K562 (cell line): ENCODE data around the gene CACNA2D4. TPM values are rescaled to one million over a fixed set of nuclear protein-coding genes. Genes with fewer than 3 reads are reported as not detected.

Experiments used
- ATAC-seq: fragments of 200-7000 bp; cut with Tn5 transposase; 3 replicates; pipeline ENCODE4 v1.9.1; 2020; ENCODE audit warnings: moderate library complexity
- BruUV-seq: library from RNA; stranded (reverse); fragments of 400-500 nt; replicated peaks from 2 replicates; lab custom pipeline; 2021; lab: Mats Ljungman, UMichigan
- CTCF ChIA-PET: fragments of 300-600 bp; formaldehyde crosslinking; extraction: SDS; loops from one replicate; lab custom pipeline; 2021; ENCODE audit warnings: low intra/inter-chr PET ratio; lab: Yijun Ruan, JAX
- POLR2A ChIA-PET: fragments of 300-600, 350-650 bp; sonication (Branson Sonifier 250); formaldehyde crosslinking; extraction: SDS; loops from one replicate; lab custom pipeline; 2021; ENCODE audit warnings: antibody characterized with exemption, inconsistent platforms; lab: Yijun Ruan, JAX
- DNase-seq, 4 experiments: peaks; one replicate each; pipeline versions ENCODE4 v3.0.0 to v3.0.0-alpha.2; 2011 to 2018; ENCODE audit warnings: low spot score in 3 of 4, mixed read lengths in 3 of 4; ENCODE audit errors: extremely low read depth in 1 of 4
- FAIRE-seq: peaks from 2 replicates; lab custom pipeline; 2011; peaks lifted over from hg19 to GRCh38; lab: Jason Lieb, UNC
- H2AFZ ChIP-seq: 2 replicates; pipeline ENCODE4 v1.6.0; 2011; ENCODE audit warnings: low read depth, low read length, control low read depth, inconsistent platforms
- H3K27ac ChIP-seq: fragments of 200-600 bp; 3 replicates; pipeline ENCODE4 v1.8.0; 2011; ENCODE audit warnings: low read depth, mild to moderate bottlenecking, control low read depth, inconsistent platforms, low read length, moderate library complexity, mixed read lengths; ENCODE audit errors: extremely low read depth
- H3K27me3 ChIP-seq, 2 experiments: fragments of 300-600 bp in 1 of 2; 2 replicates in 1 of 2; 3 replicates in 1 of 2; pipeline versions ENCODE4 v1.6.0 to v1.8.0; 2011; ENCODE audit warnings: inconsistent platforms in 2 of 2, low read length in 2 of 2, mild to moderate bottlenecking in 1 of 2, mixed read lengths in 1 of 2, moderate library complexity in 1 of 2; ENCODE audit not compliant: control insufficient read depth in 2 of 2, insufficient read depth in 2 of 2
- H3K36me3 ChIP-seq: fragments of 300-600 bp; 3 replicates; pipeline ENCODE4 v1.8.0; 2011; ENCODE audit warnings: mild to moderate bottlenecking, low read length, inconsistent platforms; ENCODE audit not compliant: control insufficient read depth, insufficient read depth
- H3K4me1 ChIP-seq, 2 experiments: fragments of 200-600 bp in 1 of 2; replicated peaks in 1 of 2; 2 replicates in 1 of 2; 3 replicates in 1 of 2; pipeline versions ENCODE4 v1.5.1 to v1.8.0; 2011; ENCODE audit warnings: inconsistent platforms in 2 of 2, low read length in 2 of 2, mild to moderate bottlenecking in 1 of 2, mixed read lengths in 1 of 2, moderate library complexity in 1 of 2; ENCODE audit not compliant: control insufficient read depth in 2 of 2, insufficient read depth in 2 of 2
- H3K4me2 ChIP-seq: 2 replicates; pipeline ENCODE4 v1.6.1; 2011; ENCODE audit warnings: low read length, control low read depth, inconsistent platforms, mixed read lengths; ENCODE audit not compliant: insufficient read depth
- H3K4me3 ChIP-seq: fragments of 200-600 bp; sonication (generic), shearing (Covaris generic); 2 replicates; pipeline ENCODE4 v1.5.1; 2016; ENCODE audit warnings: control low read depth, inconsistent platforms
- H3K79me2 ChIP-seq: fragments of 200-600 bp; 3 replicates; pipeline ENCODE4 v1.8.0; 2011; ENCODE audit warnings: low read length, inconsistent platforms; ENCODE audit not compliant: control insufficient read depth, insufficient read depth
- H3K9ac ChIP-seq, 2 experiments: 2 replicates each; pipeline versions ENCODE4 v1.6.0 to v1.6.1; 2011; ENCODE audit warnings: low read depth in 2 of 2, low read length in 2 of 2, control low read depth in 1 of 2, inconsistent platforms in 1 of 2, mild to moderate bottlenecking in 1 of 2, mixed read lengths in 1 of 2; ENCODE audit not compliant: insufficient read depth in 1 of 2
- H3K9me1 ChIP-seq: one replicate; pipeline ENCODE4 v1.6.0; 2011; ENCODE audit warnings: inconsistent platforms, mild to moderate bottlenecking, low read length, moderate library complexity; ENCODE audit not compliant: control insufficient read depth, insufficient read depth
- H3K9me3 ChIP-seq: replicated peaks from 2 replicates; pipeline ENCODE4 v1.5.1; 2011; ENCODE audit warnings: low read depth, low read length, inconsistent platforms; ENCODE audit not compliant: control insufficient read depth, insufficient read depth
- H4K20me1 ChIP-seq: replicated peaks from 2 replicates; pipeline ENCODE4 v1.6.1; 2011; ENCODE audit warnings: low read length, inconsistent platforms, mixed read lengths; ENCODE audit not compliant: control insufficient read depth, insufficient read depth
- CHCHD3 ChIP-seq: fragments of 250-450 bp; sonication (Bioruptor Pico); IDR thresholded peaks from 2 replicates; pipeline ENCODE4 v2.1.2; 2022; ENCODE audit warnings: mild to moderate bottlenecking
- CHD1 ChIP-seq: fragments of 200-600 bp; sonication (generic); IDR thresholded peaks from one replicate; pipeline ENCODE4 v1.6.1; 2012; ENCODE audit warnings: mild to moderate bottlenecking, moderate library complexity, low read length, inconsistent platforms
- ETV5 ChIP-seq: sonication (generic); formaldehyde crosslinking; IDR thresholded peaks from 2 replicates; pipeline ENCODE4 v1.4.0; 2020; ENCODE audit warnings: low read depth, mild to moderate bottlenecking, missing genetic modification reagents
- KDM4B ChIP-seq, 2 experiments: fragments of 450-650 bp in 1 of 2; sonication (generic) in 1 of 2; IDR thresholded peaks; 2 replicates each; pipeline ENCODE4 v1.6.1; 2016 to 2017; ENCODE audit warnings: borderline replicate concordance in 2 of 2, antibody characterized with exemption in 1 of 2, low read depth in 1 of 2, mild to moderate bottlenecking in 1 of 2
- MTA2 ChIP-seq: fragments of 450-650 bp; IDR thresholded peaks from 2 replicates; pipeline ENCODE4 v1.6.1; 2016; ENCODE audit warnings: low read depth
- NFATC3 ChIP-seq: fragments of 450-650 bp; IDR thresholded peaks from 2 replicates; pipeline ENCODE4 v1.6.1; 2017; ENCODE audit warnings: mild to moderate bottlenecking
- NR2C2 ChIP-seq, 2 experiments: fragments of 200-800 bp in 1 of 2; sonication (Bioruptor generic) in 1 of 2; sonication (generic) in 1 of 2; formaldehyde crosslinking in 1 of 2; IDR thresholded peaks; 2 replicates each; pipeline versions ENCODE4 v1.6.1 to v1.8.0; 2016 to 2022; ENCODE audit warnings: mild to moderate bottlenecking in 1 of 2, missing compliant biosample characterization in 1 of 2, missing genetic modification characterization in 1 of 2, missing genetic modification reagents in 1 of 2
- POLR2A ChIP-seq: fragments of 450-650 bp; conservative IDR thresholded peaks from 2 replicates; pipeline ENCODE4 v1.6.1; 2016
- PTBP1 ChIP-seq: fragments of 200-400 bp; formaldehyde crosslinking; IDR thresholded peaks from 2 replicates; pipeline ENCODE4 v1.6.1; 2017; ENCODE audit warnings: low read depth, low read length
- SRSF9 ChIP-seq: fragments of 200-400 bp; formaldehyde crosslinking; IDR thresholded peaks from 2 replicates; pipeline ENCODE4 v1.6.1; 2017; ENCODE audit warnings: low read depth, low read length, borderline replicate concordance
- ZNF146 ChIP-seq: IDR thresholded peaks from one replicate; pipeline ENCODE4 v1.6.1; 2018; ENCODE audit warnings: missing compliant biosample characterization; ENCODE audit not compliant: unreplicated experiment
- ZNF197 ChIP-seq: fragments of 200-800 bp; sonication (Bioruptor generic); IDR thresholded peaks from 2 replicates; pipeline ENCODE4 v1.6.1; 2016; ENCODE audit warnings: low read depth, missing genetic modification characterization, missing compliant biosample characterization
- ZNF217 ChIP-seq: sonication (generic); formaldehyde crosslinking; IDR thresholded peaks from 2 replicates; pipeline ENCODE4 v1.8.0; 2022; ENCODE audit warnings: mild to moderate bottlenecking, missing genetic modification reagents
- ZNF24 ChIP-seq: fragments of 450-650 bp; IDR thresholded peaks from 2 replicates; pipeline ENCODE4 v1.6.1; 2016
- ZNF766 ChIP-seq: fragments of 200-800 bp; sonication (Bioruptor generic); conservative IDR thresholded peaks from 2 replicates; pipeline ENCODE4 v1.6.1; 2016; ENCODE audit warnings: missing genetic modification characterization, missing compliant biosample characterization
- ZNF830 ChIP-seq: fragments of 250-450 bp; sonication (Bioruptor Pico); IDR thresholded peaks from 2 replicates; pipeline ENCODE4 v1.5.0; 2021; ENCODE audit warnings: mild to moderate bottlenecking
- WGBS: fragments of 100-300 bp; shearing (Covaris generic); methylation state at CpG from one replicate; pipeline ENCODE4 v1.1.6; 2016; ENCODE audit warnings: low coverage, mixed read lengths; ENCODE audit not compliant: insufficient coverage; ENCODE audit errors: missing lambda C conversion rate; 5-methylcytosine and 5-hydroxymethylcytosine counted together
- in situ Hi-C: fragments of 300-500 bp; cut with MboI; formaldehyde crosslinking; loops from 4 replicates; pipeline ENCODE4 v1.15.0; 2018; ENCODE audit warnings: inconsistent platforms, mixed read lengths
- intact Hi-C: fragments of 100-400 bp; cut with micrococcal nuclease; formaldehyde crosslinking; loops from 2 replicates; pipeline ENCODE4 v1.14.2; 2022
- polyA plus RNA-seq, 8 experiments: library from polyadenylated mRNA; depleted of rRNA in 4 of 8; stranded (reverse) in 5 of 8; unstranded in 3 of 8; fragments of >200 nt; fragmentation: Nextera tagmentation in 2 of 8; fragmentation: Illumina TruSeq in 1 of 8; extraction: Ambion mirVana in 2 of 8; extraction: Trizol in 1 of 8; gene quantifications; 2 replicates each; pipeline versions ENCODE4 v1.2.1 to v1.2.3, GENCODE V29; 2011 to 2014; ENCODE audit warnings: inconsistent platforms in 1 of 8, missing spikeins in 1 of 8
- total RNA-seq, 7 experiments: library from RNA; depleted of rRNA in 6 of 7; stranded (reverse); fragments of >200 nt in 6 of 7; fragmentation: Illumina TruSeq in 2 of 7; extraction: Trizol in 2 of 7; gene quantifications; 2 replicates each; pipeline versions ENCODE4 v1.2.1 to v1.2.3, GENCODE V29; 2011 to 2021; ENCODE audit warnings: low replicate concordance in 1 of 7
- TF ChIP-seq, protein P1 (sequence below), 2 experiments: fragments of 450-650 bp; conservative IDR thresholded peaks; 2 replicates each; pipeline ENCODE4 v1.6.1; 2017; ENCODE audit warnings: mild to moderate bottlenecking in 2 of 2, moderate library complexity in 2 of 2
- TF ChIP-seq, protein P2 (sequence below): fragments of 250-450 bp; sonication (Bioruptor Pico); IDR thresholded peaks from 2 replicates; pipeline ENCODE4 v1.4.0; 2020
- TF ChIP-seq, protein P3 (sequence below): fragments of 450-650 bp; IDR thresholded peaks from 2 replicates; pipeline ENCODE4 v1.6.1; 2017; ENCODE audit warnings: antibody characterized with exemption

CACNA2D4 gene
- total and polyA plus RNA-seq, 9 of the 15 experiments (the other 6 are each of a cell fraction or from before 2014, with no cell fraction given) = 0.04 to 0.69 (median 0.40) TPM; not detected in 3

DNA sequence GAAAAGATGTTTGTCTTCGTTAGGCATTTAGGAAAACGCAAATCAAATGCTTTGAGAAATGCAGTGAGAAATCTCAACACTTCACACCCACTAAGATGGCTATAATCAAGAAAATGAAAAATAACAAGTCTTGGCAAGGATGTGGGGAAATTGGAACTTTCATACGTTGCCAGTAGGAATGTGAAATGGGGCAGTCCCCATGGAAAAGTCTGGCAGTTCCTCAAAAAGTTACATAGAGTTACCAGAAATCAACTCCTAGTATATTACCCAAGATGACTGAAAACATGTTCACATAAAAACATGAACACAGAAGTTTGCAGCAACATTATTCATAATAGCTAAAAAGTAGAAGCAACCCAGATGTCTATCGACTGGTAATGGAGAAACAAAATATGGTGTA, 139.5 kb downstream of the CACNA2D4 start:
- intact Hi-C loops = no loop called here
- Histone ChIP-seq H3K4me3 (no peak overlapping the region), H3K9me1 (peaks cover 3% of the 10 kb centered on the region), H3K4me2 (no peak overlapping the region), H3K36me3 (peaks cover 81% of the 10 kb centered on the region), H3K9ac (no peak overlapping the region), H2AFZ (no peak overlapping the region), H3K27me3 (no peaks in the 10 kb centered on the region), H3K79me2 (peaks cover 21% of the 10 kb centered on the region; the same call in 2 of the 3 replicates), H3K4me1 (peaks cover 0 to 4% of the 10 kb centered on the region in 2 experiments; a peak in 2 of 5 replicates), H3K9me3 (no peaks in the 10 kb centered on the region), H4K20me1 (peaks cover 6% of the 10 kb centered on the region), H3K27ac (no peak overlapping the region)
- CTCF ChIA-PET = no interaction called here
- 87% methylated on average over 4 of the region's 4 CpGs for WGBS
- POLR2A ChIA-PET = no interaction called here
- TF ChIP-seq, protein P1, sequence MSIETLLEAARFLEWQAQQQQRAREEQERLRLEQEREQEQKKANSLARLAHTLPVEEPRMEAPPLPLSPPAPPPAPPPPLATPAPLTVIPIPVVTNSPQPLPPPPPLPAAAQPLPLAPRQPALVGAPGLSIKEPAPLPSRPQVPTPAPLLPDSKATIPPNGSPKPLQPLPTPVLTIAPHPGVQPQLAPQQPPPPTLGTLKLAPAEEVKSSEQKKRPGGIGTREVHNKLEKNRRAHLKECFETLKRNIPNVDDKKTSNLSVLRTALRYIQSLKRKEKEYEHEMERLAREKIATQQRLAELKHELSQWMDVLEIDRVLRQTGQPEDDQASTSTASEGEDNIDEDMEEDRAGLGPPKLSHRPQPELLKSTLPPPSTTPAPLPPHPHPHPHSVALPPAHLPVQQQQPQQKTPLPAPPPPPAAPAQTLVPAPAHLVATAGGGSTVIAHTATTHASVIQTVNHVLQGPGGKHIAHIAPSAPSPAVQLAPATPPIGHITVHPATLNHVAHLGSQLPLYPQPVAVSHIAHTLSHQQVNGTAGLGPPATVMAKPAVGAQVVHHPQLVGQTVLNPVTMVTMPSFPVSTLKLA (conservative IDR thresholded peaks at IDR 0.05) = no peak
- TF ChIP-seq ZNF217 (CRISPR knock-in tag) = no peak
- no peak for TF ChIP-seq KDM4B (IDR thresholded peaks at IDR 0.05; ENCODE audit: borderline replicate concordance in 2 of 2, low read depth in 1 of 2)
- no peak for TF ChIP-seq ZNF146 (CRISPR knock-in tag)
- no peak for TF ChIP-seq ZNF830 (CRISPR knock-in tag)
- TF ChIP-seq PTBP1 = no peak
- no peak for TF ChIP-seq ETV5 (CRISPR knock-in tag)
- TF ChIP-seq NR2C2 (CRISPR knock-in tag; IDR thresholded peaks at IDR 0.05) = no peak
- no peak for TF ChIP-seq NR2C2 (tag; IDR thresholded peaks at IDR 0.05)
- TF ChIP-seq, protein P2, sequence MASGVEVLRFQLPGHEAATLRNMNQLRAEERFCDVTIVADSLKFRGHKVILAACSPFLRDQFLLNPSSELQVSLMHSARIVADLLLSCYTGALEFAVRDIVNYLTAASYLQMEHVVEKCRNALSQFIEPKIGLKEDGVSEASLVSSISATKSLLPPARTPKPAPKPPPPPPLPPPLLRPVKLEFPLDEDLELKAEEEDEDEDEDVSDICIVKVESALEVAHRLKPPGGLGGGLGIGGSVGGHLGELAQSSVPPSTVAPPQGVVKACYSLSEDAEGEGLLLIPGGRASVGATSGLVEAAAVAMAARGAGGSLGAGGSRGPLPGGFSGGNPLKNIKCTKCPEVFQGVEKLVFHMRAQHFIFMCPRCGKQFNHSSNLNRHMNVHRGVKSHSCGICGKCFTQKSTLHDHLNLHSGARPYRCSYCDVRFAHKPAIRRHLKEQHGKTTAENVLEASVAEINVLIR (CRISPR knock-in tag) = no peak
- no peak for TF ChIP-seq ZNF24
- TF ChIP-seq NFATC3 = no peak
- TF ChIP-seq ZNF766 = no peak
- no peak for TF ChIP-seq MTA2
- TF ChIP-seq POLR2A = no peak
- no peak for TF ChIP-seq ZNF197 (CRISPR knock-in tag)
- no peak for TF ChIP-seq CHD1
- TF ChIP-seq, protein P3, sequence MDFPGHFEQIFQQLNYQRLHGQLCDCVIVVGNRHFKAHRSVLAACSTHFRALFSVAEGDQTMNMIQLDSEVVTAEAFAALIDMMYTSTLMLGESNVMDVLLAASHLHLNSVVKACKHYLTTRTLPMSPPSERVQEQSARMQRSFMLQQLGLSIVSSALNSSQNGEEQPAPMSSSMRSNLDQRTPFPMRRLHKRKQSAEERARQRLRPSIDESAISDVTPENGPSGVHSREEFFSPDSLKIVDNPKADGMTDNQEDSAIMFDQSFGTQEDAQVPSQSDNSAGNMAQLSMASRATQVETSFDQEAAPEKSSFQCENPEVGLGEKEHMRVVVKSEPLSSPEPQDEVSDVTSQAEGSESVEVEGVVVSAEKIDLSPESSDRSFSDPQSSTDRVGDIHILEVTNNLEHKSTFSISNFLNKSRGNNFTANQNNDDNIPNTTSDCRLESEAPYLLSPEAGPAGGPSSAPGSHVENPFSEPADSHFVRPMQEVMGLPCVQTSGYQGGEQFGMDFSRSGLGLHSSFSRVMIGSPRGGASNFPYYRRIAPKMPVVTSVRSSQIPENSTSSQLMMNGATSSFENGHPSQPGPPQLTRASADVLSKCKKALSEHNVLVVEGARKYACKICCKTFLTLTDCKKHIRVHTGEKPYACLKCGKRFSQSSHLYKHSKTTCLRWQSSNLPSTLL = no peak
- TF ChIP-seq SRSF9 = no peak
- no peak for TF ChIP-seq CHCHD3 (CRISPR knock-in tag)
- ATAC-seq (no peak), DNase-seq (no peak), FAIRE-seq (no peak)
- in situ Hi-C loops = no loop called here
- no TSS peak for BruUV-seq
